NCI-H2107 (cell line): ENCODE data around the gene CDH22.

ENCODE experiments used
- DNase-seq: peaks from one replicate; lab custom pipeline; 2025; lab: John Stamatoyannopoulos, UW

The CDH22 gene

DNA sequence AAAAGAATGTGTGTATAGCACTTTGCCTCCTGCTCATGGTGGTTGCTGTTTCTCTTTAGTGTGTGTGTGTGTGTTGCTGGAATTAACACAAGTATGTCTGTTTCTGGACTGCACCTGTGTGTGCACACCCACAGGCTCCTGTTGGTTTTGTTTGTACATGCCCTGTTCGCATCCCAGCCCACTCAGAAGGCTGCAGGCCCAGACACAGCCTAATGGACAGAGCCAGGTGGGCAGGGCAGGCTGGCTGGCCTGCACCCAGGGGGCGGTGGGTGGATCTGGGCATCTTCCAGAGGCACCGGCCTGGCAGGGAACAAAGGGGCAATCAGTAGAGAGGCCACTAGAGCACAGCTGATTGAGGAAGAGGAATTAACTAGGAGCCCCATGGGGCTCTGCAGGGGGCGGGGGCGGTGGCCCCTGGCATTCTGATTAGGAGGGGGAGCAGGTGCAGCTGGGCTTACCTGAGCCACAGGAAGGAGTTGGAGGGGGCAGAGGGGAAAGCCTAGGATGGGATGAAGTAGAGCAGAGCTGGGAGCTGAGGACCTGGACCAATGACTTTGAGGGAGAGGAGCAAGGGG, 168.3 kb downstream of the CDH22 start:
- DNase-seq = peak; percentile 44

- DNase-seq = no peak
Measured at GRCh38 chr20:46139266-46139889, 168.9 kb downstream of the CDH22 start.

DNA sequence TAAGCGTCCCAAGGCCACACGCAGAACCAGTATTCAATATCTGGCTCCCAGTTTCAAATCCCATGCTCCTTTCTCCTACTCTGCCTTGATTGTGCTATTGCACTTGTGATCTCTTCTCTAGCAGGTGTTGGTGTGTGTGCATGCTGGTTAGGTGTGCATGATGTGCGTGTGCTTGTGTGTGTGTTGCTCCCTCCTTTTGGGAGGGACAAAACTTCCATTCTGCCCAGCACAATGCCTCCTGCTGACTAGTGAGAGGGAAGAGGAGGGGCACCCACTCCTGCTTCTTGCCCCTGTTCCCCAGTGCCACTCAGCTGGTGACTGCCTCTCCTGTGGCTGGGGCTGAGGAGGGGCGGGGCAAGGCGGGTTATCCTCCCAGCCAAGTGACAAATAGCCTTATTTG, 170.5 kb downstream of the CDH22 start:
- no peak for DNase-seq

DNA sequence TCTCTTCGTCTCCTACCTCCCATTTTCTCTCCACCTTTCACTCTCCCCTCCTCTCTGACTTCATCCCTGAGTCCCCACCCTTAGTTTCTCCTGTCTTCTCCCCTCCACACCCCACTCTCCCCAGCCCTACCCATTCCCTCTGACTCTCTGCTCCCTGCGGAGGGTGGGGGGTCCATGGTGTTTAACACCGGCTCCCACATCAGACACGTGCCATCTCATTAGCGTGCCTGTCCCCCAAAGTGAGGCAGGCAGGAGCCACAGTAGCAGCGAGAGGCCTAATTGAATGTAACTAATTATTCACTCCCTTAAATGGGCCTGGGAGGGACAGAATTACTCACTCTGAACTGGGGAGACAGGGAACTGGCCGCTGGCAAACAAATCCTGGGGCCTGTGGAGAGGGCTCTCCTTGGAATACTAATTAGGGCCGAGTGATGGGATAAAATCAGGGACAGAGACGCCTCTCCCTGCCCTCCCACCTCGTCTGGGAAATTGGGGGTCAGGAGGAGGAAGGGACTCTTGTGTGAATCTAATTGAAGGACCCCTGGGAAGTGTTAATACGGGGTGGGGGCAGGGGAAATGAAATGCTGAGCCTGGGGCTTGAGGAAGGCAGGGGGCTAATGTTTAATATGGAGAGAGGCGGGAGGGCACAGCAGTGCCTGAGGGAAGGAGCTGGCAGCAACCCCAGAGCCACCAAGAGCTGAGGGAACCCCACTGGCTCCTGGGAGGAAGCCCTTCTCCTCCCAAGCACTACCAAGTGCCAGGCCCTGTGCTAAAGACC, 172.3 kb downstream of the CDH22 start:
- DNase-seq = no peak

- no peak for DNase-seq
Measured at GRCh38 chr20:46134716-46135115, 173.6 kb downstream of the CDH22 start.

DNA sequence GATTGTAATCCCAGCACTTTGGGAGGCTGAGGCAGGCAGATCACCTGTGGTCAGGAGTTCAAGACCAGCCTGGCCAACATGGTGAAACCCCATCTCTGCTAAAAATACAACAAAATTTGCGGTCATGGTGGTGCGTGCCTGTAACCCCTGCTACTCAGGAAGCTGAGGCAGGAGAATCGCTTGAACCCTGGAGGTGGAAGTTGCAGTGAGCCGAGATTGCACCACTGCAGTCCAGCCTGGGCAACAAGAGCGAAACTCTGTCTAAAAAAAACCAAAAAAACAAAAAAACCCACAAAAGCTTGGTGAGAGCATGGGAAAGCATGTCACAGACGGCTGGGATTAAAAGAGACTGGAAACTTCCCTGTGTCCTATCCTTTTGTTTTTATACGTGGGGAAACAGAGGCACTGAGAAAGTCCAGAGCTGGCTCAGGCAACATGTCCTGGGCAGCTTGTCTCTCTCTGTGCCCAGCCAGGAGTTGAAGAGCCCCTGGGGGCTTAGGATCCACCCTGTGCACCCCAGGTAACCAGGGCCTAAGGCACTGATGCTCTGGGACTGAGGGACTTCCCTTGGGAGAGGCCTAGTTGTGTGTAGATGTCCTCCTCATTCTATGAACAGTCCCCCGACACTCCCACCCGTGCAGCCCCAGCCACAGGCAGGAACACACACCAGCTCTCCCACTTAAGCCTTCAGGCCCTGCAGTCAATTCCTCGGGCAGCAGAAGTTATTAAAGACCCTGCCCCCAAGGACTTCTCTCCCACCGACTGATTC, 174.2 kb downstream of the CDH22 start:
- no peak for DNase-seq

GRCh38 chr20:46132705-46133120, 175.6 kb downstream of the CDH22 start:
- DNase-seq = peak; percentile 52

DNA sequence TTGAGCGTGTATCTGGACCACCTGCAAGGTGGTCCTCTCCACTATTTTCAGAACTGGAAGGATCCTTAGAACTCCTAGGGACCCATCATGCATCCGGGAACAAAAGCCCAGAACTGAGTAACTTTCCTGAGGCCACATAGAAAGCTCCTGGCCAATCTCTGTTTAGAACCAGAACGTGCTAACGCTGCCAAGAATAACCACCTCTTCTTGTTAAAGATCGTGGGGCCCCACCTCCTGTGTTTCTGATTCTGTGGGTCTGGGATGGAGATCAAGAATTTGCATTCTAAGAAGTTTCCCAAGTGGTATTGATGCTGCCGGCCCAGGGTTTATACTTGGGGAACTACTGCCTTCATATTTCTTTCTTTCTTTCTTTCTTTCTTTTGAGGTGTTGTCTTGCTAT, 176.9 kb downstream of the CDH22 start:
- DNase-seq = no peak

DNA sequence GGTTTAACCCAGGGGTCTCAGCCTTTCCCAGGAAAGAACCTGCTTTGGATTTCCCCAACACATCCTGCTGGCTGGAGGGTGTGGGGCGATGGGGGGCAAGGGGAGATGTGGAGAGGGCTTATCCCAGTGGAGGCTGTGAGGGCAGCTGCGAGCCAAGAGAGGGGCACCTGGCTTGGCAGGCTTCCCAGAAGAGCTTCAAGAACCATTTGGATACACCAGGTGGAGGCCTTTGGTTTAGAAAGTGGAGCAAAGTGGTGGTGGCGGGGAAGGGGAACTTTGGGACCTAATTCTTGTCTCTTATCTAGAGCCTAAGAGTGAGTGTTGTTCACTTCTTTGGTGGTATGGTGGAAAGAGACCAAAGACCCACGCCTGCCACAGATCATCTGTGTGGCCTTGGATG, 177.8 kb downstream of the CDH22 start:
- peak; percentile 66 for DNase-seq

GRCh38 chr20:46129955-46130481, 178.3 kb downstream of the CDH22 start:
- DNase-seq = no peak

GRCh38 chr20:46128310-46129151, 179.8 kb downstream of the CDH22 start:
- DNase-seq = peak; percentile 23

GRCh38 chr20:46127396-46128010, 180.8 kb downstream of the CDH22 start:
- DNase-seq = no peak

DNA sequence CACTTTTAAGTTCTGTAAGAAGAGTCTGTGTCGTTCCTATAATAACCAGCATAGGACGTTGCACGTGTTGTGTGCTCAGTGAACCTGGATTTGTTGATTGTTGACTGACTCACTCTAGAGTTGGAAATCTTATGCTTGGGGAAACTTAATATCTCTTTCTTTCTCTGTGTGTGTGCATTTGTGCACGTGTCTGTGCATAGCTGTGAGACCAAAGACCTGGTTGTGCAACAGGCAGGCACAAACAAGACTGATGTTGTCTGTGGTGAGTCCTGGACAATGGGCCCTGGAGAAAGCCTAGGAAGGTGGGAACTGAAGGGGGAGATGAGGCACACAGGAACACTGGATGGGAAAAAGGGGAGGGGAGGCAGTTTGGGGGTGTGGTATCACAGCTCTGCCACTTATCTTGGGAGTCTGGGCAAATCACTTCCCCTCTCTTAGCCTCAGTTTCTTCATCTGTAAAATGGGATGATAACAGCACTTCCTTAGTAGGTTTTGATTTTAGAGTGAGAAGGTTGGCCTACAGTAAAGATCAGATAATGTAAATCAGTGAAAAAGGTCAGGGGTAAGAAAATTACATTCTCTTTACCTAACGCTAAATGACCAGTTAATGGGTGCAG, 181.8 kb downstream of the CDH22 start:
- no peak for DNase-seq
